DMS53 treated with DMSO at 0.1 percent for 48 hours (cell line): ENCODE measurements around the gene PFN3.
"Not testable (repeated sequence)": the region's sequence is repeated elsewhere in the genome, so short reads cannot be mapped to it uniquely, and the experiment has no call there.

Experiments used
- DNase-seq: peaks from one replicate; lab custom pipeline; 2025; ENCODE audit not compliant: unreplicated experiment; lab: John Stamatoyannopoulos, UW

The PFN3 gene

DNA sequence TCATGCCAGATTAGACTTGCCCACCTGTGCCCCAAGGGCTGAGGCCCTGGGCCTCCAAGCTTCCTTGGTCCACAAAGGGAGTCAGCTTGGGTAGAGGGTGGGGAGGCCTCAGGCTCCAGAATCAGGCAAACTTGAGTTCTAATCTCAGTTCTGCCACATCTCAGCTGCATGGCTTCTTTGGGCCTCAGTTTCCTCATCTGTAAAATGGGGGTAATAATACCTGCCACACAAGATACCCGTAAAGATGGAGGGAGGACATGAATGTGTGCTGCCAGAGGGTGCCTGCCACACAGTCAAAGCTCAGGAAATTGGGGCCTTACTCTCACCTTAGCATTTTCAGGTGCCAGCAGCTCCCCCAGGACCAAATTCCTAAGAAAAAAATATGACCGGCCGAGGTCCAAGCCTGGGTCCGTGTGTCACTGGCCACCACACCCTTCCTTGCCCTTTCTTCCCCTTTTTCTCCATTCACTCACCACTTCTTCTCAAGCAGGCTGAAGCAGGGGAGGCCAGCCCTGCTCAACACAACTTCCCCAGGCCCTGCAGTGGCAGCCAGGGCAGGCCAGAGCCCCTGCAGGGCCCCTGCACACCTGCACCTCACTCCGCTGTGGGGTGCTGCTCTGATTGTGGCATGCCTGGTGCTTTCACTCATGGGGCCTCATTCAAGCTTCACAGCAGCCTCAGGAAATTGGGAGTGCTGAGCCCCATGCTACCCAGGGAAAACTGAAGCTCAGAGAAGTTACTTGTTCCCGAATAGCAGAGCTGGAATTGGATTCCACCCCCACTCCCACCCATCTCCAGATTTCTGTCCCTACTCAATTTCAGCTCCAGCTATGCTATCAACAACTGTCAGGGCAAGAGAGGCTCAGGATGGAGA, 38.8 kb downstream of the PFN3 start:
- DNase-seq = no peak

DNA sequence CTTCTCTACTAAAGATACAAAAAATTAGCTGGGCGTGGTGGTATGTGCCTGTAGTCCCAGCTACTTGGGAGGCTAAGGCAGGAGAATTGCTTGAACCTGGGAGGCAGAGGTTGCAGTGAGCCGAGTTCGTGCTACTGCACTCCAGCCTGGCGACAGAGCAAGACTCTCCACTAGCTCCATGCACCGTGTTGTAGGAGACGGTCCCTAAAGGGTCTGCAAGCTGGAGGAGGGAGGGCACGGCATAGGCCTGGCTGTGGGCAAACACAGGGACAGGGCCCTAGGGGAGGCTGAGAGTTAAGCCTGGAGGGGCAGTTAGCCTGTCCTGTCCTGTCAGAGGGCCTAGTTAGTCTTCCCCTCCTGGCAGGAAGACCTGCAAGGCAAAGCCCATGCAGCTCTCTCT, 39.7 kb downstream of the PFN3 start:
- DNase-seq = not testable (repeated sequence)

DNA sequence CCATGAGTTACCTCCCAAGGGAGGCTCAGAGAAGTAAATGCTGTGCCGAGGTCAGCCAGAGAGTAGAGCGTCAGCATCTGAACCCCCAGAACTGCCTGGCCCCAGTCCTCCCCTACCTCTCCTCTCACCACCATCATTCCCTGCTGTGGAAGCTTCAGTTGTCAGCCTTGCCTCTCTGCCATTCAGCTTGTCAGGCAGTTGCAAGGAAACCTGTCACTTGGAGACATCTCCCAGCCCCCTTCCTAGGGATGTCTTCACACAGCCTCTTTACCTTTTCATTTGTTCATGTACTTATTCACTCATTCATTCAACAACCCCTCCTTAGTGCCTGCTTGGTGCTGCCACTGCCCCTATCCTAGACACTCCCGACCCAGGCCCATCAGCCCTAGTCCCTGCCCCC, 40.6 kb downstream of the PFN3 start:
- no peak for DNase-seq

DNA sequence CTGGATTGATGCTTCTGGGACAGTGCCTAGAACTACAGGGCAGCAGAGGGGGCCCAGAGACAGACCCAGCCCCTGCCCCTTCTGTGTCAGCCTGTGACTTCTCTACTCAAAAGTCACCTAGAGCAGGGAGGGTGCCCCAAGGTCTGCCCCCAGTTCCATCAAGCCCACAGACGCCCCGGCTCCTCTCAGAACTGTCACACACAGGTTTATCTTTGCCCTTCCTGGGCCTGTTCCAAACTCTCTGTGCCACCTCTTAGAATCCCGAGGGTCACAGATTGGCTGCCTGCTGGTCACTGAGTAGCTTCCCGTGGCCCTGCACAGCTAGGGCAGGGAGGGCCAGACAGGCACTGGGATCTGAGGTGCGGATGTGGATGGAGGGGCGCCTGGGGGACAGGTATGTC, 41.0 kb downstream of the PFN3 start:
- no peak for DNase-seq

- DNase-seq = no peak
Observed at GRCh38 chr5:177358370-177358819, 42.1 kb downstream of the PFN3 start.

DNA sequence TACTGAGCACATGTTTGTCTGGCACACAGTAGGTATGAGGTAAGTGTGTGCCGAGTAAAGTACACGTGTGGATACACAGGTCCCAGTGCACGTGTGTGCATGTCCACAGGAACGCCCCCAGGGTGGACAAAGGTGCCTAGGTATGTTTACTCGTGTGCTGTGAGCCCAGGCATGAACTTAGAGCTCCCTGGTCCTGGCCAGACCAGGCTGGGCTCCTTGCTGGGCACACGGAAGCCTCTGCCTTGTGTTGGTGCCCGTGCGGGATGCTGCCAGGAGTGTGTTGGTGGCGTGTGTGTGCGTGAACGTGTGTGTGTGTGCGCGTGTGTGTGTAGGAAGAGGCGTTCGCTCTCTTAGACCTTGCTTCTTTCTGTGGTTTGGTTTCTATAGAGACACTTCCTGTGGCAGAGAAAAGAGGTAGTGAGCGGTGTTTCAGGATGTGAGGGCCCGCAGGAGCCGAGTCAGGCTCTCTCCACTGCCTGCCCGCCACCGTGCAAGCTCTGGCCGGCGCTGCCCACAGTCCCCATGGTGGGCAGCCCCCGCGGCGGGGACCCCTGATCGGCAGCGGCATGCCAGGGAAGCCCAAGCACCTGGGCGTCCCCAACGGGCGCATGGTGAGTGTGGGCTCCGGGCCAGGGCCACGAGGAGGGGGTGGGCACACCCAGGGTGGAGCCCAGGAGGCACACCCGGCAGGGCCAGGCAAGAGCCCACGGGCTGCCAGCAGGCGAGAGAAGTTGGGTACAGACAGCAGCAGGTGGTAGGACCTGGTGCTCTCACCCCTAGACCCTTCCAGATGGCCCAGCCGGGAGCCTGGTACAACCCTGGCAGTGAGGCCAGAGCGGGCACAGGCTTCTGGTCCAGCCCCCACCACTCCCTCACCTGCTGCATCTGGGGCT, 42.8 kb downstream of the PFN3 start, which contains the start of gene RGS14:
RGS14 (plus strand) TSS at position 466 of the 893 bp plus-strand sequence; CDS start at position 567, 101 bp downstream.
- peak; percentile 58 for DNase-seq

GRCh38 chr5:177357146-177357458, 43.4 kb downstream of the PFN3 start:
- no peak for DNase-seq

DNA sequence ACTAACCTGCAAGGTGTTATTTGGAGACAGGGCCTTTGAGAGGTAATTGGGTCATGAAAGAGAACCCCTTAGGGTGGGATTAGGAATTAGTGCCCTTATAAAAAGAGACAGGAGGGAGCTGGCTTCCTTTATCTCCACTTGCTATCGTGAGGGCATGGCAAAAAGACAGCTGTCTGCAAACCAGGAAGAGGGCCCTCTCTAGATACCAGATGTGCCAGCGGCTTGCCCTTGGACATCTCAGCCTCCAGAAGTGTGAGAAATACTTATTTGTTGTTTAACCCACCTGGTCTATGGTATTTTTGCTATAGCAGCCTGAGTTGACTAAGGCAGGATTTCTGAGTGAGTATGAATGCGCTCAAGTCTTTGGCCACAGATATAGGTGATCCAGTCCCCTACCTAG, 43.7 kb downstream of the PFN3 start:
- DNase-seq = no peak

GRCh38 chr5:177355868-177356168, 44.6 kb downstream of the PFN3 start:
- DNase-seq = no peak

DNA sequence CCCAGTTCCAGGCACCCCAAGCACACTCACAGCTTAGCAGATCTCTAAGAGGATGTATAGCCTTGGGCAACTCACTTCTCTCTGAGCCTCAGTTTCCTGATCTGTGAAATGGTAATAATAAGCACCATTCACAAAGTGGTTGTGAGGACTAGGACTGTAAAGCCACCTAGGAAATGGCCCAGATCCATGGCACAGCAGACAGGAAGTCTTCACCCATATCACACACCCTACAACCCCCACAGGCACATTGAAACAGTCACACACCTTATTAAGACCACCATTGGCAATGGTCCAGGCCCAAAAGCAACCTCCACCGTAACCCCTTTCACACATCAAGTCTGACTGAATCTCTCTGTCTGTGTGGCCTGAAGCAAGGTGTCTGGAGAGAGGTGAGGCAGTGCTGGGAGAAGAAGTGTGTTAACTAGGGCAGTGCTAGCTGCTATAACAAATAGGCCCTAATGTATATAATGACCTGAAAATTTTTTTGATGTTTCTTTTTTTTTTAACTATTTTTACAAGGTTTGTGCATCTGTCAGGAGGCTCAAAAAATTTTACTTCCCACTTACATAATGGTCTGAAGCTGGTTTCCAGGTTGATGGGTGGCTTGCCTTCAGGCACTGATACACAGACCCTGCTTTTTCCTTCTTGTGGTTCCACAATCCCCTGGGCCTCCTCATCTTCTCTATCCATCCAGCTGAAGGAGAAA, 45.1 kb downstream of the PFN3 start:
- DNase-seq = no peak

GRCh38 chr5:177354711-177355110, 45.8 kb downstream of the PFN3 start:
- no peak for DNase-seq

DNA sequence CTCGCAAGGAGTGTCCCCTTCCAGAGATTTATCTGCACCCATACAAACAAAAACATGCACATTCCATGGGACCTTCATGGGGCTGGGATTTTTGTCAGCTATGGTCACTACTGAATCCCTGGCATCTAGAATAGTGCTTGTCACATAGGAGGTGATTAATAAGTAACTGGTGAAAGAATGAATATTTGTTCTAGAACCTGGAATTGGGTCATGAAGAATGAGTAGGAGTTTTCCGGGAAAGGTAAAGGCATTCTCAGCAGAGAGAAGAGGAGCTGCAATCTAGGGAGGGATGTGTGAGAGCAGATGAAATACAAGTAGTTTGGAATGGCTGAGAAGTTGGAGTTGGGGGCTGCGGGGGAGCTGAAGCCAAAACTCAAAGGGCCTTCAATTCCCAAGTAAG, 46.2 kb downstream of the PFN3 start:
- DNase-seq = no peak

DNA sequence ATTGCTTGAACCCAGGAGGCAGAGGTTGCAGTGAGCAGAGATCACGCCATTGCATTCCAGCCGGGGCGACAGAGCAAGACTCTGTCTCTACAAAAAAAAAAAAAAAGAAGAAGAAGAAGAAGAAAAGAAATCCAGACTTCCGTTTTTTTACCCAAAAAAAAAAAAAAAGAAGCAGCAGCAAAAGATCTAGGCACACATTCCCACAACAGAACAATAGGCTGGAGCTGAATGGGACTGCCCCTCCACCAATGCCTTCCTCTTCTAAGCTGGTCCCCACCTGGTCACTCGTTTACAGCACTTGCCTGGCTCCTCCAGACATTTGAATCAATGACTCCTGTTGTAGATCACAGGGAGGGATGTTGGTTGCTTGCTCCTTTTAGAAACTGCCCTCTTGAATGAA, 47.4 kb downstream of the PFN3 start:
- DNase-seq = no peak

- DNase-seq = peak; percentile 97
Observed at GRCh38 chr5:177351392-177352329, 48.8 kb downstream of the PFN3 start, which contains the start of gene LMAN2. LMAN2 (minus strand) TSS chr5:177351668; CDS start chr5:177351647, 21 bp downstream.

GRCh38 chr5:177350776-177351391, 49.6 kb downstream of the PFN3 start:
- no peak for DNase-seq
